HCT116 (cell line): ENCODE measurements around the gene TMEM187. TPM values are rescaled to one million over a fixed set of nuclear protein-coding genes. Genes with fewer than 3 reads are reported as not detected.

ENCODE experiments used
- ATAC-seq: fragments of 200-7000 bp; cut with Tn5 transposase; 2 replicates; pipeline ENCODE4 v1.9.1; 2020; ENCODE audit warnings: mild to moderate bottlenecking, moderate library complexity
- BruUV-seq: library from RNA; stranded (reverse); fragments of 400-500 nt; replicated peaks from 2 replicates; lab custom pipeline; 2021; lab: Mats Ljungman, UMichigan
- CTCF ChIA-PET: fragments of 300-600 bp; sonication (Branson Sonifier 250); formaldehyde crosslinking; loops from one replicate; lab custom pipeline; 2021; ENCODE audit warnings: antibody characterized with exemption; lab: Charles Lee
- POLR2A ChIA-PET: fragments of 300-600, 350-600 bp; sonication (Branson Sonifier 250); formaldehyde crosslinking; loops from one replicate; lab custom pipeline; 2021; ENCODE audit warnings: antibody characterized with exemption; lab: Charles Lee
- RAD21 ChIA-PET, 2 experiments: fragments of 300-600 bp; sonication (Branson Sonifier 250); formaldehyde crosslinking; loops; one replicate each; lab custom pipeline; 2023; ENCODE audit warnings: low total read pairs in 2 of 2; ENCODE audit not compliant: uncharacterized antibody in 2 of 2, unreplicated experiment in 2 of 2, low non-redundant PET in 1 of 2; lab: Charles Lee
- DNase-seq: peaks from one replicate; pipeline ENCODE4 v3.0.0-alpha.2; 2010; ENCODE audit warnings: low read depth, low spot score
- H2AFZ ChIP-seq: fragments of 200-600 bp; shearing (Covaris generic), sonication (generic); 2 replicates; pipeline ENCODE4 v1.6.1; 2017; ENCODE audit warnings: low read depth, mixed run types, mixed read lengths, antibody characterized with exemption, low read length; ENCODE audit not compliant: poor library complexity, severe bottlenecking
- H3K27ac ChIP-seq: 2 replicates; pipeline ENCODE4 v1.5.1; 2012; ENCODE audit warnings: low read depth, low read length
- H3K27me3 ChIP-seq: fragments of 200-600 bp; sonication (generic); 2 replicates; pipeline ENCODE4 v1.6.1; 2016; ENCODE audit warnings: mixed run types, low read length, mixed read lengths; ENCODE audit not compliant: insufficient read depth
- H3K36me3 ChIP-seq, 2 experiments: fragments of 200-500 bp in 1 of 2; fragments of 200-600 bp in 1 of 2; sonication (Bioruptor generic) in 1 of 2; sonication (generic) in 1 of 2; 2 replicates each; pipeline versions ENCODE4 v1.5.1 to v1.6.1; 2014 to 2016; ENCODE audit warnings: low read length in 2 of 2, inconsistent platforms in 1 of 2, mixed read lengths in 1 of 2, mixed run types in 1 of 2; ENCODE audit not compliant: insufficient read depth in 2 of 2, control insufficient read depth in 1 of 2
- H3K4me1 ChIP-seq, 2 experiments: fragments of 200-600 bp in 1 of 2; sonication (generic) in 1 of 2; 2 replicates each; pipeline versions ENCODE4 v1.5.1 to v1.6.1; 2012 to 2017; ENCODE audit warnings: low read length in 2 of 2, inconsistent platforms in 1 of 2, mild to moderate bottlenecking in 1 of 2, mixed read lengths in 1 of 2, mixed run types in 1 of 2, moderate library complexity in 1 of 2; ENCODE audit not compliant: insufficient read depth in 2 of 2, control insufficient read depth in 1 of 2
- H3K4me2 ChIP-seq: fragments of 200-600 bp; sonication (generic); 2 replicates; pipeline ENCODE4 v1.6.1; 2017; ENCODE audit warnings: mixed run types, low read length, mixed read lengths
- H3K4me3 ChIP-seq, 2 experiments: fragments of 200-600 bp in 1 of 2; sonication (generic) in 1 of 2; replicated peaks in 1 of 2; 2 replicates each; pipeline ENCODE4 v1.5.1; 2011 to 2016; ENCODE audit warnings: low read length in 2 of 2, control low read depth in 1 of 2, low read depth in 1 of 2, mild to moderate bottlenecking in 1 of 2, mixed read lengths in 1 of 2, mixed run types in 1 of 2
- H3K79me2 ChIP-seq: fragments of 200-600 bp; sonication (generic); 2 replicates; pipeline ENCODE4 v1.6.1; 2017; ENCODE audit warnings: mild to moderate bottlenecking, mixed run types, low read length, moderate library complexity, mixed read lengths; ENCODE audit not compliant: insufficient read depth
- H3K9ac ChIP-seq: fragments of 200-600 bp; sonication (generic); 2 replicates; pipeline ENCODE4 v1.6.1; 2016; ENCODE audit warnings: low read length, mixed read lengths
- H3K9me2 ChIP-seq: fragments of 200-600 bp; sonication (generic), shearing (Covaris generic); 2 replicates; pipeline ENCODE4 v1.6.1; 2017; ENCODE audit warnings: mixed run types, mild to moderate bottlenecking, moderate library complexity; ENCODE audit not compliant: insufficient read depth
- H3K9me3 ChIP-seq, 2 experiments: fragments of 200-500 bp in 1 of 2; fragments of 200-600 bp in 1 of 2; sonication (Bioruptor generic) in 1 of 2; sonication (generic) in 1 of 2; 2 replicates each; pipeline ENCODE4 v1.6.1; 2014 to 2017; ENCODE audit warnings: low read length in 2 of 2, mixed read lengths in 2 of 2, inconsistent platforms in 1 of 2, low read depth in 1 of 2, mild to moderate bottlenecking in 1 of 2, mixed run types in 1 of 2, moderate library complexity in 1 of 2; ENCODE audit not compliant: control insufficient read depth in 1 of 2, insufficient read depth in 1 of 2
- H4K20me1 ChIP-seq: fragments of 200-600 bp; sonication (generic), shearing (Covaris generic); 2 replicates; pipeline ENCODE4 v1.6.1; 2017; ENCODE audit warnings: mixed run types, mild to moderate bottlenecking, moderate library complexity; ENCODE audit not compliant: insufficient read depth
- EGR1 ChIP-seq: IDR thresholded peaks from 2 replicates; pipeline ENCODE4 v1.6.1; 2012; ENCODE audit warnings: low read depth
- ELF1 ChIP-seq: IDR thresholded peaks from 2 replicates; pipeline ENCODE4 v1.6.1; 2012; ENCODE audit warnings: low read depth, borderline replicate concordance
- EZH2 ChIP-seq: fragments of 200-600 bp; sonication (generic); IDR thresholded peaks from 2 replicates; pipeline ENCODE4 v1.6.1; 2017; ENCODE audit warnings: antibody characterized with exemption, mixed run types
- MAX ChIP-seq: IDR thresholded peaks from 2 replicates; pipeline ENCODE4 v1.6.1; 2012
- POLR2A ChIP-seq: IDR thresholded peaks from 2 replicates; pipeline ENCODE4 v1.7.0; 2011; ENCODE audit warnings: borderline replicate concordance; ENCODE audit not compliant: insufficient read depth, insufficient read length; ENCODE audit errors: extremely low read depth
- REST ChIP-seq: IDR thresholded peaks from 2 replicates; pipeline ENCODE4 v1.6.1; 2012; ENCODE audit warnings: low read depth
- SIN3A ChIP-seq: IDR thresholded peaks from 2 replicates; pipeline ENCODE4 v1.6.1; 2012; ENCODE audit warnings: low read depth
- SP1 ChIP-seq: IDR thresholded peaks from 2 replicates; pipeline ENCODE4 v1.6.1; 2012; ENCODE audit warnings: low read depth
- SRF ChIP-seq: IDR thresholded peaks from 2 replicates; pipeline ENCODE4 v1.6.1; 2012; ENCODE audit warnings: low read depth
- TCF7L2 ChIP-seq: IDR thresholded peaks from 2 replicates; pipeline ENCODE4 v1.7.0; 2011; ENCODE audit warnings: borderline replicate concordance, inconsistent platforms; ENCODE audit not compliant: insufficient read depth, insufficient read length; ENCODE audit errors: extremely low read depth
- YY1 ChIP-seq: IDR thresholded peaks from 2 replicates; pipeline ENCODE4 v1.6.1; 2011; ENCODE audit warnings: low read length, low read depth, moderate library complexity, mild to moderate bottlenecking; ENCODE audit not compliant: insufficient replicate concordance; ENCODE audit errors: extremely low read depth
- ZFX ChIP-seq: fragments of 450-650 bp; IDR thresholded peaks from 2 replicates; pipeline ENCODE4 v1.6.1; 2017
- ZNF274 ChIP-seq: fragments of 200-500 bp; sonication (Bioruptor generic); IDR thresholded peaks from 2 replicates; pipeline ENCODE4 v1.6.1; 2014; ENCODE audit warnings: mild to moderate bottlenecking, low read depth, low read length, inconsistent platforms
- intact Hi-C: fragments of 100-400 bp; cut with micrococcal nuclease; formaldehyde crosslinking; loops from 2 replicates; pipeline ENCODE4 v1.10.0; 2022
- total RNA-seq: library from RNA; stranded (reverse); gene quantifications from one replicate; pipeline ENCODE4 v1.2.1, GENCODE V29; 2021; ENCODE audit not compliant: unreplicated experiment
- TF ChIP-seq, protein P1 (sequence below), 3 experiments: fragments of 200-600 bp in 1 of 3; sonication (generic) in 1 of 3; IDR thresholded peaks in 2 of 3; conservative IDR thresholded peaks in 1 of 3; 2 replicates each; pipeline ENCODE4 v1.5.1; 2012 to 2017; ENCODE audit warnings: low read depth in 2 of 3, low read length in 2 of 3, antibody characterized with exemption in 1 of 3, borderline replicate concordance in 1 of 3, control low read depth in 1 of 3, mild to moderate bottlenecking in 1 of 3, mixed read lengths in 1 of 3, mixed run types in 1 of 3, moderate library complexity in 1 of 3; ENCODE audit not compliant: insufficient read depth in 1 of 3
- TF ChIP-seq, protein P2 (sequence below): IDR thresholded peaks from 2 replicates; pipeline ENCODE4 v1.6.1; 2012

TMEM187 gene
- total RNA-seq, 1 experiment from 2014 or later = 12.6 TPM

- ChIA-PET RAD21 (no interaction called here), POLR2A (no interaction called here), CTCF (no interaction called here)
- no TSS peak for BruUV-seq
- DNase-seq = no peak
- H3K9me3 ChIP-seq = no peaks in the 10 kb centered on the region
- no peak overlapping the region for H3K4me3 ChIP-seq
- no peaks in the 10 kb centered on the region for H4K20me1 ChIP-seq
- H3K79me2 ChIP-seq = peaks cover 90% of the 10 kb centered on the region
- H3K4me2 ChIP-seq = no peak overlapping the region
- no peaks in the 10 kb centered on the region for H3K9me2 ChIP-seq
- no peak overlapping the region; the same call in 1 of the 2 replicates for H3K27ac ChIP-seq
- TF ChIP-seq YY1 (no peak), SIN3A (no peak), ZNF274 (no peak), REST (no peak), EZH2 (no peak), TCF7L2 (no peak), MAX (no peak), SRF (no peak), ELF1 (no peak), EGR1 (no peak), ZFX (no peak), POLR2A (no peak), SP1 (no peak)
- TF ChIP-seq, protein P1, sequence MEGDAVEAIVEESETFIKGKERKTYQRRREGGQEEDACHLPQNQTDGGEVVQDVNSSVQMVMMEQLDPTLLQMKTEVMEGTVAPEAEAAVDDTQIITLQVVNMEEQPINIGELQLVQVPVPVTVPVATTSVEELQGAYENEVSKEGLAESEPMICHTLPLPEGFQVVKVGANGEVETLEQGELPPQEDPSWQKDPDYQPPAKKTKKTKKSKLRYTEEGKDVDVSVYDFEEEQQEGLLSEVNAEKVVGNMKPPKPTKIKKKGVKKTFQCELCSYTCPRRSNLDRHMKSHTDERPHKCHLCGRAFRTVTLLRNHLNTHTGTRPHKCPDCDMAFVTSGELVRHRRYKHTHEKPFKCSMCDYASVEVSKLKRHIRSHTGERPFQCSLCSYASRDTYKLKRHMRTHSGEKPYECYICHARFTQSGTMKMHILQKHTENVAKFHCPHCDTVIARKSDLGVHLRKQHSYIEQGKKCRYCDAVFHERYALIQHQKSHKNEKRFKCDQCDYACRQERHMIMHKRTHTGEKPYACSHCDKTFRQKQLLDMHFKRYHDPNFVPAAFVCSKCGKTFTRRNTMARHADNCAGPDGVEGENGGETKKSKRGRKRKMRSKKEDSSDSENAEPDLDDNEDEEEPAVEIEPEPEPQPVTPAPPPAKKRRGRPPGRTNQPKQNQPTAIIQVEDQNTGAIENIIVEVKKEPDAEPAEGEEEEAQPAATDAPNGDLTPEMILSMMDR (IDR thresholded peaks at IDR 0.05 in 2 of 3, conservative IDR thresholded peaks at IDR 0.05 in 1 of 3; ENCODE audit: borderline replicate concordance in 1 of 3, insufficient read depth in 1 of 3, low read depth in 2 of 3, low read length in 2 of 3) = no peak
- TF ChIP-seq, protein P2, sequence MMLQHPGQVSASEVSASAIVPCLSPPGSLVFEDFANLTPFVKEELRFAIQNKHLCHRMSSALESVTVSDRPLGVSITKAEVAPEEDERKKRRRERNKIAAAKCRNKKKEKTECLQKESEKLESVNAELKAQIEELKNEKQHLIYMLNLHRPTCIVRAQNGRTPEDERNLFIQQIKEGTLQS = no peak
- H3K9ac ChIP-seq = no peak overlapping the region
- no peak overlapping the region for H2AFZ ChIP-seq
- H3K36me3 ChIP-seq = peaks cover 3 to 16% of the 10 kb centered on the region in 2 experiments; a peak in 2 of 4 replicates
- peaks cover 7 to 13% of the 10 kb centered on the region in 2 experiments; a peak in 3 of 4 replicates for H3K4me1 ChIP-seq
- H3K27me3 ChIP-seq = no peaks in the 10 kb centered on the region
- intact Hi-C loops = no loop called here
- ATAC-seq = no peak
Observed at GRCh38 chrX:153966841-153967535, 5.6 kb upstream of the TMEM187 start.
